HCT116 (cell line): ENCODE measurements around the gene SARNP. TPM values are rescaled to one million over a fixed set of nuclear protein-coding genes. Genes with fewer than 3 reads are reported as not detected.
A peak's percentile ranks its signal among the peaks of the same experiment; 100 is the strongest.

Source experiments
- ATAC-seq: fragments of 200-7000 bp; cut with Tn5 transposase; 2 replicates; pipeline ENCODE4 v1.9.1; 2020; ENCODE audit warnings: mild to moderate bottlenecking, moderate library complexity
- BruUV-seq: library from RNA; stranded (reverse); fragments of 400-500 nt; replicated peaks from 2 replicates; lab custom pipeline; 2021; lab: Mats Ljungman, UMichigan
- CTCF ChIA-PET: fragments of 300-600 bp; sonication (Branson Sonifier 250); formaldehyde crosslinking; loops from one replicate; lab custom pipeline; 2021; ENCODE audit warnings: antibody characterized with exemption; lab: Charles Lee
- POLR2A ChIA-PET: fragments of 300-600, 350-600 bp; sonication (Branson Sonifier 250); formaldehyde crosslinking; loops from one replicate; lab custom pipeline; 2021; ENCODE audit warnings: antibody characterized with exemption; lab: Charles Lee
- RAD21 ChIA-PET, 2 experiments: fragments of 300-600 bp; sonication (Branson Sonifier 250); formaldehyde crosslinking; loops; one replicate each; lab custom pipeline; 2023; ENCODE audit warnings: low total read pairs in 2 of 2; ENCODE audit not compliant: uncharacterized antibody in 2 of 2, unreplicated experiment in 2 of 2, low non-redundant PET in 1 of 2; lab: Charles Lee
- DNase-seq: peaks from one replicate; pipeline ENCODE4 v3.0.0-alpha.2; 2010; ENCODE audit warnings: low read depth, low spot score
- H2AFZ ChIP-seq: fragments of 200-600 bp; shearing (Covaris generic), sonication (generic); 2 replicates; pipeline ENCODE4 v1.6.1; 2017; ENCODE audit warnings: low read depth, mixed run types, mixed read lengths, antibody characterized with exemption, low read length; ENCODE audit not compliant: poor library complexity, severe bottlenecking
- H3K27ac ChIP-seq: 2 replicates; pipeline ENCODE4 v1.5.1; 2012; ENCODE audit warnings: low read depth, low read length
- H3K27me3 ChIP-seq: fragments of 200-600 bp; sonication (generic); 2 replicates; pipeline ENCODE4 v1.6.1; 2016; ENCODE audit warnings: mixed run types, low read length, mixed read lengths; ENCODE audit not compliant: insufficient read depth
- H3K36me3 ChIP-seq, 2 experiments: fragments of 200-500 bp in 1 of 2; fragments of 200-600 bp in 1 of 2; sonication (Bioruptor generic) in 1 of 2; sonication (generic) in 1 of 2; 2 replicates each; pipeline versions ENCODE4 v1.5.1 to v1.6.1; 2014 to 2016; ENCODE audit warnings: low read length in 2 of 2, inconsistent platforms in 1 of 2, mixed read lengths in 1 of 2, mixed run types in 1 of 2; ENCODE audit not compliant: insufficient read depth in 2 of 2, control insufficient read depth in 1 of 2
- H3K4me1 ChIP-seq, 2 experiments: fragments of 200-600 bp in 1 of 2; sonication (generic) in 1 of 2; 2 replicates each; pipeline versions ENCODE4 v1.5.1 to v1.6.1; 2012 to 2017; ENCODE audit warnings: low read length in 2 of 2, inconsistent platforms in 1 of 2, mild to moderate bottlenecking in 1 of 2, mixed read lengths in 1 of 2, mixed run types in 1 of 2, moderate library complexity in 1 of 2; ENCODE audit not compliant: insufficient read depth in 2 of 2, control insufficient read depth in 1 of 2
- H3K4me2 ChIP-seq: fragments of 200-600 bp; sonication (generic); 2 replicates; pipeline ENCODE4 v1.6.1; 2017; ENCODE audit warnings: mixed run types, low read length, mixed read lengths
- H3K4me3 ChIP-seq, 2 experiments: fragments of 200-600 bp in 1 of 2; sonication (generic) in 1 of 2; replicated peaks in 1 of 2; 2 replicates each; pipeline ENCODE4 v1.5.1; 2011 to 2016; ENCODE audit warnings: low read length in 2 of 2, control low read depth in 1 of 2, low read depth in 1 of 2, mild to moderate bottlenecking in 1 of 2, mixed read lengths in 1 of 2, mixed run types in 1 of 2
- H3K79me2 ChIP-seq: fragments of 200-600 bp; sonication (generic); 2 replicates; pipeline ENCODE4 v1.6.1; 2017; ENCODE audit warnings: mild to moderate bottlenecking, mixed run types, low read length, moderate library complexity, mixed read lengths; ENCODE audit not compliant: insufficient read depth
- H3K9ac ChIP-seq: fragments of 200-600 bp; sonication (generic); 2 replicates; pipeline ENCODE4 v1.6.1; 2016; ENCODE audit warnings: low read length, mixed read lengths
- H3K9me2 ChIP-seq: fragments of 200-600 bp; sonication (generic), shearing (Covaris generic); 2 replicates; pipeline ENCODE4 v1.6.1; 2017; ENCODE audit warnings: mixed run types, mild to moderate bottlenecking, moderate library complexity; ENCODE audit not compliant: insufficient read depth
- H3K9me3 ChIP-seq, 2 experiments: fragments of 200-500 bp in 1 of 2; fragments of 200-600 bp in 1 of 2; sonication (Bioruptor generic) in 1 of 2; sonication (generic) in 1 of 2; 2 replicates each; pipeline ENCODE4 v1.6.1; 2014 to 2017; ENCODE audit warnings: low read length in 2 of 2, mixed read lengths in 2 of 2, inconsistent platforms in 1 of 2, low read depth in 1 of 2, mild to moderate bottlenecking in 1 of 2, mixed run types in 1 of 2, moderate library complexity in 1 of 2; ENCODE audit not compliant: control insufficient read depth in 1 of 2, insufficient read depth in 1 of 2
- H4K20me1 ChIP-seq: fragments of 200-600 bp; sonication (generic), shearing (Covaris generic); 2 replicates; pipeline ENCODE4 v1.6.1; 2017; ENCODE audit warnings: mixed run types, mild to moderate bottlenecking, moderate library complexity; ENCODE audit not compliant: insufficient read depth
- CEBPB ChIP-seq: IDR thresholded peaks from 2 replicates; pipeline ENCODE4 v1.6.1; 2012; ENCODE audit warnings: low read depth
- ELF1 ChIP-seq: IDR thresholded peaks from 2 replicates; pipeline ENCODE4 v1.6.1; 2012; ENCODE audit warnings: low read depth, borderline replicate concordance
- EZH2 ChIP-seq: fragments of 200-600 bp; sonication (generic); IDR thresholded peaks from 2 replicates; pipeline ENCODE4 v1.6.1; 2017; ENCODE audit warnings: antibody characterized with exemption, mixed run types
- FOSL1 ChIP-seq: IDR thresholded peaks from 2 replicates; pipeline ENCODE4 v1.6.1; 2012; ENCODE audit warnings: low read depth
- POLR2A ChIP-seq: IDR thresholded peaks from 2 replicates; pipeline ENCODE4 v1.7.0; 2011; ENCODE audit warnings: borderline replicate concordance; ENCODE audit not compliant: insufficient read depth, insufficient read length; ENCODE audit errors: extremely low read depth
- POLR2AphosphoS5 ChIP-seq: IDR thresholded peaks from 2 replicates; pipeline ENCODE4 v1.6.1; 2011; ENCODE audit warnings: mild to moderate bottlenecking, low read depth, low read length, moderate library complexity
- RAD21 ChIP-seq: IDR thresholded peaks from 2 replicates; pipeline ENCODE4 v1.6.1; 2012; ENCODE audit warnings: low read depth, mild to moderate bottlenecking
- SIN3A ChIP-seq: IDR thresholded peaks from 2 replicates; pipeline ENCODE4 v1.6.1; 2012; ENCODE audit warnings: low read depth
- SP1 ChIP-seq: IDR thresholded peaks from 2 replicates; pipeline ENCODE4 v1.6.1; 2012; ENCODE audit warnings: low read depth
- SRF ChIP-seq: IDR thresholded peaks from 2 replicates; pipeline ENCODE4 v1.6.1; 2012; ENCODE audit warnings: low read depth
- TCF7L2 ChIP-seq: IDR thresholded peaks from 2 replicates; pipeline ENCODE4 v1.7.0; 2011; ENCODE audit warnings: borderline replicate concordance, inconsistent platforms; ENCODE audit not compliant: insufficient read depth, insufficient read length; ENCODE audit errors: extremely low read depth
- ZFX ChIP-seq: fragments of 450-650 bp; IDR thresholded peaks from 2 replicates; pipeline ENCODE4 v1.6.1; 2017
- ZNF274 ChIP-seq: fragments of 200-500 bp; sonication (Bioruptor generic); IDR thresholded peaks from 2 replicates; pipeline ENCODE4 v1.6.1; 2014; ENCODE audit warnings: mild to moderate bottlenecking, low read depth, low read length, inconsistent platforms
- intact Hi-C: fragments of 100-400 bp; cut with micrococcal nuclease; formaldehyde crosslinking; loops from 2 replicates; pipeline ENCODE4 v1.10.0; 2022
- total RNA-seq: library from RNA; stranded (reverse); gene quantifications from one replicate; pipeline ENCODE4 v1.2.1, GENCODE V29; 2021; ENCODE audit not compliant: unreplicated experiment
- TF ChIP-seq, protein P1 (sequence below): IDR thresholded peaks from 2 replicates; pipeline ENCODE4 v1.6.1; 2011; ENCODE audit warnings: mild to moderate bottlenecking, low read length, moderate library complexity; ENCODE audit not compliant: insufficient replicate concordance; ENCODE audit errors: extremely low read depth
- TF ChIP-seq, protein P2 (sequence below), 3 experiments: fragments of 200-600 bp in 1 of 3; sonication (generic) in 1 of 3; IDR thresholded peaks in 2 of 3; conservative IDR thresholded peaks in 1 of 3; 2 replicates each; pipeline ENCODE4 v1.5.1; 2012 to 2017; ENCODE audit warnings: low read depth in 2 of 3, low read length in 2 of 3, antibody characterized with exemption in 1 of 3, borderline replicate concordance in 1 of 3, control low read depth in 1 of 3, mild to moderate bottlenecking in 1 of 3, mixed read lengths in 1 of 3, mixed run types in 1 of 3, moderate library complexity in 1 of 3; ENCODE audit not compliant: insufficient read depth in 1 of 3
- TF ChIP-seq, protein P3 (sequence below): IDR thresholded peaks from 2 replicates; pipeline ENCODE4 v1.6.1; 2012; ENCODE audit warnings: low read depth
- TF ChIP-seq, protein P4 (sequence below): IDR thresholded peaks from 2 replicates; pipeline ENCODE4 v1.6.1; 2012
- TF ChIP-seq, protein P5 (sequence below): IDR thresholded peaks from 2 replicates; pipeline ENCODE4 v1.6.1; 2012

SARNP gene
- total RNA-seq, 1 experiment from 2014 or later = 82.4 TPM

DNA sequence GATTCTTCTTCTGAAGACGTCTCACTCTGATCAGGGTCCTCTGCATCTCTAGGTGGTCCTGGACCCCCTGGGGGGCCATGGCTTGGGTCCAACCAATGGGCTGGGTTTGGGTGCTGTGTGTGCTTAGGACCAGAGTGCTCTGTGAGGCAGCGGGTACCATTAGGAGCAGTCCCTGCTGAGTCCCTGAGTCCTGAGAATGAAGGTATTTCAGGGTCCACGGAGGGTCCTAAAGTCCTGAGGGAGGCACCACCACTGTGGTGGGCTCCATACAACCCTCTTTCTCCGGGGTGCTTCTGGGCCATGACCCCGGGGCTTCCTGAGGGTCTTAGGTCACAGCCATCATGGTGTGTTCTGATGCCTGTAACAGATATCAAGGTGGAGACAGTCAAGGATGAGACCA is 10.8 kb upstream of the SARNP start:
- peaks cover 16 to 29% of the 10 kb centered on the region in 2 experiments; a peak in 3 of 4 replicates for H3K4me1 ChIP-seq
- CTCF ChIA-PET = interaction anchor here (1.6 to 2.1 kb wide), 2 partner anchors 10 to 168 kb away, joined by 4 to 14 read pairs; partner anchors contain the start of genes ORMDL2 and SARNP

More for the DNA sequence above, 10.8 kb upstream of the SARNP start:
- Histone ChIP-seq H3K36me3 (peaks cover 5 to 17% of the 10 kb centered on the region in 2 experiments; a peak in 2 of 4 replicates), H3K4me3 (peak overlapping the region; percentile 93 to 97), H3K27ac (peak overlapping the region; percentile 87), H3K9me3 (no peaks in the 10 kb centered on the region), H3K9ac (peak overlapping the region; percentile 85), H3K27me3 (no peaks in the 10 kb centered on the region), H3K9me2 (no peaks in the 10 kb centered on the region)
- ChIA-PET POLR2A (interaction anchor here (0.6 to 3.4 kb wide), 5 partner anchors 8 to 104 kb away, joined by 4 to 59 read pairs (median 7); partner anchors contain the start of genes ORMDL2 and SARNP), RAD21 (interaction anchor here in 1 of 2 experiments (1.7 kb wide), 1 partner anchor 102 kb away, joined by 4 read pairs; no protein-coding TSS in a partner anchor)
- no peak for DNase-seq
- BruUV-seq = no TSS peak
- TF ChIP-seq, protein P1, sequence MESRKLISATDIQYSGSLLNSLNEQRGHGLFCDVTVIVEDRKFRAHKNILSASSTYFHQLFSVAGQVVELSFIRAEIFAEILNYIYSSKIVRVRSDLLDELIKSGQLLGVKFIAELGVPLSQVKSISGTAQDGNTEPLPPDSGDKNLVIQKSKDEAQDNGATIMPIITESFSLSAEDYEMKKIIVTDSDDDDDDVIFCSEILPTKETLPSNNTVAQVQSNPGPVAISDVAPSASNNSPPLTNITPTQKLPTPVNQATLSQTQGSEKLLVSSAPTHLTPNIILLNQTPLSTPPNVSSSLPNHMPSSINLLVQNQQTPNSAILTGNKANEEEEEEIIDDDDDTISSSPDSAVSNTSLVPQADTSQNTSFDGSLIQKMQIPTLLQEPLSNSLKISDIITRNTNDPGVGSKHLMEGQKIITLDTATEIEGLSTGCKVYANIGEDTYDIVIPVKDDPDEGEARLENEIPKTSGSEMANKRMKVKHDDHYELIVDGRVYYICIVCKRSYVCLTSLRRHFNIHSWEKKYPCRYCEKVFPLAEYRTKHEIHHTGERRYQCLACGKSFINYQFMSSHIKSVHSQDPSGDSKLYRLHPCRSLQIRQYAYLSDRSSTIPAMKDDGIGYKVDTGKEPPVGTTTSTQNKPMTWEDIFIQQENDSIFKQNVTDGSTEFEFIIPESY = no peak
- TF ChIP-seq, protein P2, sequence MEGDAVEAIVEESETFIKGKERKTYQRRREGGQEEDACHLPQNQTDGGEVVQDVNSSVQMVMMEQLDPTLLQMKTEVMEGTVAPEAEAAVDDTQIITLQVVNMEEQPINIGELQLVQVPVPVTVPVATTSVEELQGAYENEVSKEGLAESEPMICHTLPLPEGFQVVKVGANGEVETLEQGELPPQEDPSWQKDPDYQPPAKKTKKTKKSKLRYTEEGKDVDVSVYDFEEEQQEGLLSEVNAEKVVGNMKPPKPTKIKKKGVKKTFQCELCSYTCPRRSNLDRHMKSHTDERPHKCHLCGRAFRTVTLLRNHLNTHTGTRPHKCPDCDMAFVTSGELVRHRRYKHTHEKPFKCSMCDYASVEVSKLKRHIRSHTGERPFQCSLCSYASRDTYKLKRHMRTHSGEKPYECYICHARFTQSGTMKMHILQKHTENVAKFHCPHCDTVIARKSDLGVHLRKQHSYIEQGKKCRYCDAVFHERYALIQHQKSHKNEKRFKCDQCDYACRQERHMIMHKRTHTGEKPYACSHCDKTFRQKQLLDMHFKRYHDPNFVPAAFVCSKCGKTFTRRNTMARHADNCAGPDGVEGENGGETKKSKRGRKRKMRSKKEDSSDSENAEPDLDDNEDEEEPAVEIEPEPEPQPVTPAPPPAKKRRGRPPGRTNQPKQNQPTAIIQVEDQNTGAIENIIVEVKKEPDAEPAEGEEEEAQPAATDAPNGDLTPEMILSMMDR (IDR thresholded peaks at IDR 0.05 in 2 of 3, conservative IDR thresholded peaks at IDR 0.05 in 1 of 3; ENCODE audit: borderline replicate concordance in 1 of 3, insufficient read depth in 1 of 3, low read depth in 2 of 3, low read length in 2 of 3) = no peak
- no peak for TF ChIP-seq CEBPB
- no peak for TF ChIP-seq TCF7L2
- TF ChIP-seq ZNF274 = no peak
- TF ChIP-seq RAD21 = no peak
- no peak for TF ChIP-seq FOSL1
- TF ChIP-seq, protein P3, sequence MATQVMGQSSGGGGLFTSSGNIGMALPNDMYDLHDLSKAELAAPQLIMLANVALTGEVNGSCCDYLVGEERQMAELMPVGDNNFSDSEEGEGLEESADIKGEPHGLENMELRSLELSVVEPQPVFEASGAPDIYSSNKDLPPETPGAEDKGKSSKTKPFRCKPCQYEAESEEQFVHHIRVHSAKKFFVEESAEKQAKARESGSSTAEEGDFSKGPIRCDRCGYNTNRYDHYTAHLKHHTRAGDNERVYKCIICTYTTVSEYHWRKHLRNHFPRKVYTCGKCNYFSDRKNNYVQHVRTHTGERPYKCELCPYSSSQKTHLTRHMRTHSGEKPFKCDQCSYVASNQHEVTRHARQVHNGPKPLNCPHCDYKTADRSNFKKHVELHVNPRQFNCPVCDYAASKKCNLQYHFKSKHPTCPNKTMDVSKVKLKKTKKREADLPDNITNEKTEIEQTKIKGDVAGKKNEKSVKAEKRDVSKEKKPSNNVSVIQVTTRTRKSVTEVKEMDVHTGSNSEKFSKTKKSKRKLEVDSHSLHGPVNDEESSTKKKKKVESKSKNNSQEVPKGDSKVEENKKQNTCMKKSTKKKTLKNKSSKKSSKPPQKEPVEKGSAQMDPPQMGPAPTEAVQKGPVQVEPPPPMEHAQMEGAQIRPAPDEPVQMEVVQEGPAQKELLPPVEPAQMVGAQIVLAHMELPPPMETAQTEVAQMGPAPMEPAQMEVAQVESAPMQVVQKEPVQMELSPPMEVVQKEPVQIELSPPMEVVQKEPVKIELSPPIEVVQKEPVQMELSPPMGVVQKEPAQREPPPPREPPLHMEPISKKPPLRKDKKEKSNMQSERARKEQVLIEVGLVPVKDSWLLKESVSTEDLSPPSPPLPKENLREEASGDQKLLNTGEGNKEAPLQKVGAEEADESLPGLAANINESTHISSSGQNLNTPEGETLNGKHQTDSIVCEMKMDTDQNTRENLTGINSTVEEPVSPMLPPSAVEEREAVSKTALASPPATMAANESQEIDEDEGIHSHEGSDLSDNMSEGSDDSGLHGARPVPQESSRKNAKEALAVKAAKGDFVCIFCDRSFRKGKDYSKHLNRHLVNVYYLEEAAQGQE = no peak
- TF ChIP-seq SP1 = no peak
- TF ChIP-seq, protein P4, sequence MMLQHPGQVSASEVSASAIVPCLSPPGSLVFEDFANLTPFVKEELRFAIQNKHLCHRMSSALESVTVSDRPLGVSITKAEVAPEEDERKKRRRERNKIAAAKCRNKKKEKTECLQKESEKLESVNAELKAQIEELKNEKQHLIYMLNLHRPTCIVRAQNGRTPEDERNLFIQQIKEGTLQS = no peak
- TF ChIP-seq ELF1 = no peak
- no peak for TF ChIP-seq SRF
- no peak for TF ChIP-seq POLR2AphosphoS5
- TF ChIP-seq, protein P5, sequence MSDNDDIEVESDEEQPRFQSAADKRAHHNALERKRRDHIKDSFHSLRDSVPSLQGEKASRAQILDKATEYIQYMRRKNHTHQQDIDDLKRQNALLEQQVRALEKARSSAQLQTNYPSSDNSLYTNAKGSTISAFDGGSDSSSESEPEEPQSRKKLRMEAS = no peak
- TF ChIP-seq POLR2A = no peak
- no peak for TF ChIP-seq EZH2
- TF ChIP-seq ZFX = no peak
- TF ChIP-seq SIN3A = no peak
- TF ChIP-seq, all 23 proteins: peak for 0
- intact Hi-C loops = loop anchor here (2.0 kb wide), 1 partner anchor 98 kb away; the partner anchor contains the start of gene PYM1
- Histone ChIP-seq H3K4me2 (peak overlapping the region; percentile 87), H2AFZ (no peak overlapping the region), H4K20me1 (no peaks in the 10 kb centered on the region), H3K79me2 (peaks cover 64% of the 10 kb centered on the region)
- ATAC-seq = no peak
